ENCODE results near the gene CHI3L2.

DNA sequence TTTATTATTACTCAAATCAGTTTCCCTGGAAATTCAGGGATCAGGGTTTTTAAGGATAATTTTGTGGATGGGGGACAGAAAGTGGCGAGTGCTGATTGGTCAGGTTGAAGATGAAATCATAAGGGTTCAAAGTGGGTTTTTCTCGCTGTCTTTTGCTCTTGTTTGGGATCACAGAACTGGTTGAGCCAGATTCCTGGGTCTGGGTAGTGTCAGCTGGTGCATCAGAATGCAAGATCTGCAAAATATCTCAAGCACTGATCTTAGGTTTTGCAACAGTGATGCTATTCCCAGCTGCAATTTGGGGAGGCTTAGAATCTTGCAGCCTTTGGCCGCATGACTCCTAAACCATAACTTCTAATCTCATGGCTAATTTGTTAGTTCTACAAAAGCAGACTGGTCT lies 9.3 kb downstream of the CHI3L2 start:
- TF ChIP-seq POLR2A (IDR thresholded peaks at IDR 0.05) (no peak), EP300 (IDR thresholded peaks at IDR 0.05) (no peak)
- TF ChIP-seq, protein P1, sequence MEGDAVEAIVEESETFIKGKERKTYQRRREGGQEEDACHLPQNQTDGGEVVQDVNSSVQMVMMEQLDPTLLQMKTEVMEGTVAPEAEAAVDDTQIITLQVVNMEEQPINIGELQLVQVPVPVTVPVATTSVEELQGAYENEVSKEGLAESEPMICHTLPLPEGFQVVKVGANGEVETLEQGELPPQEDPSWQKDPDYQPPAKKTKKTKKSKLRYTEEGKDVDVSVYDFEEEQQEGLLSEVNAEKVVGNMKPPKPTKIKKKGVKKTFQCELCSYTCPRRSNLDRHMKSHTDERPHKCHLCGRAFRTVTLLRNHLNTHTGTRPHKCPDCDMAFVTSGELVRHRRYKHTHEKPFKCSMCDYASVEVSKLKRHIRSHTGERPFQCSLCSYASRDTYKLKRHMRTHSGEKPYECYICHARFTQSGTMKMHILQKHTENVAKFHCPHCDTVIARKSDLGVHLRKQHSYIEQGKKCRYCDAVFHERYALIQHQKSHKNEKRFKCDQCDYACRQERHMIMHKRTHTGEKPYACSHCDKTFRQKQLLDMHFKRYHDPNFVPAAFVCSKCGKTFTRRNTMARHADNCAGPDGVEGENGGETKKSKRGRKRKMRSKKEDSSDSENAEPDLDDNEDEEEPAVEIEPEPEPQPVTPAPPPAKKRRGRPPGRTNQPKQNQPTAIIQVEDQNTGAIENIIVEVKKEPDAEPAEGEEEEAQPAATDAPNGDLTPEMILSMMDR (IDR thresholded peaks at IDR 0.05): no peak

All from stomach (tissue), 4 donors.